H1 (cell line): ENCODE results near the gene DTNB. TPM values are rescaled to one million over a fixed set of nuclear protein-coding genes. Genes with fewer than 3 reads are reported as not detected.

Experiments used
- CTCF ChIA-PET: fragments of 300-600 bp; sonication (Branson Sonifier 250); formaldehyde crosslinking; loops from one replicate; lab custom pipeline; 2021; ENCODE audit not compliant: partially characterized antibody; lab: Charles Lee
- POLR2A ChIA-PET: fragments of 300-600 bp; sonication (Branson Sonifier 250); formaldehyde crosslinking; loops from one replicate; lab custom pipeline; 2021; ENCODE audit warnings: inconsistent platforms; ENCODE audit not compliant: partially characterized antibody; lab: Charles Lee
- DNase-seq, 2 experiments: peaks; one replicate each; pipeline versions ENCODE4 v3.0.0 to v3.0.0-alpha.2; 2010 to 2022; ENCODE audit warnings: low spot score in 2 of 2, low read depth in 1 of 2, mixed read lengths in 1 of 2
- FAIRE-seq: peaks from 2 replicates; lab custom pipeline; 2011; peaks lifted over from hg19 to GRCh38; lab: Jason Lieb, UNC
- H2AFZ ChIP-seq: 2 replicates; pipeline ENCODE4 v1.8.1; 2012; ENCODE audit warnings: low read length, inconsistent platforms
- H2AK5ac ChIP-seq: 2 replicates; pipeline ENCODE4 v1.6.1; 2013; ENCODE audit warnings: low read depth, low read length
- H2BK120ac ChIP-seq: replicated peaks from 2 replicates; pipeline ENCODE3; 2013; ENCODE audit warnings: low read depth, low read length, inconsistent platforms
- H2BK12ac ChIP-seq: 2 replicates; pipeline ENCODE4 v1.6.1; 2013; ENCODE audit warnings: low read depth, low read length
- H2BK15ac ChIP-seq: 2 replicates; pipeline ENCODE4 v1.6.1; 2013; ENCODE audit warnings: low read length
- H2BK20ac ChIP-seq: 2 replicates; pipeline ENCODE4 v1.6.1; 2013; ENCODE audit warnings: low read length
- H2BK5ac ChIP-seq: 2 replicates; pipeline ENCODE4 v1.6.1; 2013; ENCODE audit warnings: low read depth, low read length
- H3K14ac ChIP-seq: 2 replicates; pipeline ENCODE4 v1.6.1; 2013; ENCODE audit warnings: inconsistent platforms; ENCODE audit not compliant: insufficient read length
- H3K18ac ChIP-seq: 2 replicates; pipeline ENCODE4 v1.6.1; 2013; ENCODE audit warnings: low read length; ENCODE audit errors: extremely low read depth
- H3K23ac ChIP-seq: 2 replicates; pipeline ENCODE4 v1.6.1; 2013; ENCODE audit warnings: inconsistent platforms; ENCODE audit not compliant: insufficient read length
- H3K23me2 ChIP-seq: 2 replicates; pipeline ENCODE4 v1.6.1; 2013; ENCODE audit warnings: low read depth, low read length
- H3K27ac ChIP-seq: 2 replicates; pipeline ENCODE4 v1.6.1; 2011; ENCODE audit warnings: low read depth, low read length, inconsistent platforms
- H3K27me3 ChIP-seq, 4 experiments: replicated peaks in 1 of 4; 1 replicate in 1 of 4; 2 replicates in 3 of 4; pipeline versions ENCODE4 v1.6.1 to v1.8.1; 2011 to 2013; ENCODE audit warnings: low read length in 3 of 4, mild to moderate bottlenecking in 3 of 4, inconsistent platforms in 2 of 4, mixed read lengths in 2 of 4, moderate library complexity in 1 of 4; ENCODE audit not compliant: control insufficient read depth in 3 of 4, insufficient read depth in 3 of 4; ENCODE audit errors: extremely low read depth in 1 of 4
- H3K36me3 ChIP-seq, 4 experiments: 2 replicates each; pipeline versions ENCODE4 v1.6.1 to v1.8.1; 2011 to 2013; ENCODE audit warnings: mild to moderate bottlenecking in 4 of 4, low read length in 3 of 4, moderate library complexity in 2 of 4, control low read depth in 1 of 4, inconsistent platforms in 1 of 4; ENCODE audit not compliant: insufficient read depth in 4 of 4, control insufficient read depth in 2 of 4
- H3K4ac ChIP-seq: replicated peaks from 2 replicates; pipeline ENCODE3; 2013; ENCODE audit warnings: low read length, low read depth, mixed read lengths, inconsistent platforms; ENCODE audit not compliant: insufficient read length
- H3K4me1 ChIP-seq, 4 experiments: replicated peaks in 1 of 4; 1 replicate in 1 of 4; 2 replicates in 3 of 4; pipeline versions ENCODE4 v1.6.1 to v1.8.1; 2011 to 2013; ENCODE audit warnings: low read length in 3 of 4, inconsistent platforms in 2 of 4, mixed read lengths in 1 of 4; ENCODE audit not compliant: insufficient read depth in 4 of 4, control insufficient read depth in 3 of 4
- H3K4me2 ChIP-seq, 2 experiments: 2 replicates each; pipeline versions ENCODE4 v1.6.1 to v1.8.1; 2011 to 2013; ENCODE audit warnings: low read depth in 2 of 2, low read length in 2 of 2, control low read depth in 1 of 2, inconsistent platforms in 1 of 2, mild to moderate bottlenecking in 1 of 2; ENCODE audit not compliant: insufficient read depth in 1 of 2
- H3K4me3 ChIP-seq, 4 experiments: fragments of 200-600, 300-600 bp in 1 of 4; sonication (generic), shearing (Covaris generic), sonication (Bioruptor Twin) in 1 of 4; 2 replicates each; pipeline versions ENCODE4 v1.5.1 to v1.8.1; 2011 to 2016; ENCODE audit warnings: low read length in 4 of 4, low read depth in 3 of 4, control low read depth in 2 of 4, inconsistent platforms in 2 of 4, mild to moderate bottlenecking in 2 of 4, mixed read lengths in 1 of 4, moderate library complexity in 1 of 4; ENCODE audit not compliant: insufficient read depth in 2 of 4; ENCODE audit errors: extremely low read depth in 1 of 4
- H3K56ac ChIP-seq: replicated peaks from 2 replicates; pipeline ENCODE3; 2013; ENCODE audit warnings: low read depth, mild to moderate bottlenecking, mixed read lengths, low read length, inconsistent platforms; ENCODE audit not compliant: insufficient read length
- H3K79me1 ChIP-seq: 2 replicates; pipeline ENCODE4 v1.6.1; 2013; ENCODE audit warnings: low read depth, low read length, control low read depth
- H3K79me2 ChIP-seq, 2 experiments: 2 replicates each; pipeline versions ENCODE4 v1.6.1 to v1.8.1; 2012 to 2013; ENCODE audit warnings: low read length in 2 of 2, mild to moderate bottlenecking in 2 of 2, inconsistent platforms in 1 of 2; ENCODE audit not compliant: insufficient read depth in 2 of 2, control insufficient read depth in 1 of 2
- H3K9ac ChIP-seq, 4 experiments: replicated peaks in 1 of 4; 1 replicate in 1 of 4; 2 replicates in 3 of 4; pipeline versions ENCODE4 v1.6.1 to v1.8.1; 2011 to 2013; ENCODE audit warnings: low read depth in 3 of 4, low read length in 3 of 4, control low read depth in 2 of 4, mild to moderate bottlenecking in 2 of 4, moderate library complexity in 2 of 4, inconsistent platforms in 1 of 4; ENCODE audit errors: extremely low read depth in 1 of 4
- H3K9me3 ChIP-seq, 2 experiments: 2 replicates each; pipeline versions ENCODE4 v1.6.1 to v1.8.1; 2012 to 2013; ENCODE audit warnings: mild to moderate bottlenecking in 2 of 2, moderate library complexity in 2 of 2, control low read depth in 1 of 2, inconsistent platforms in 1 of 2, low read depth in 1 of 2, low read length in 1 of 2, mixed read lengths in 1 of 2; ENCODE audit not compliant: insufficient read depth in 2 of 2
- H4K20me1 ChIP-seq, 2 experiments: replicated peaks in 1 of 2; 2 replicates each; pipeline versions ENCODE3 to v1.8.1; 2011 to 2013; ENCODE audit warnings: inconsistent platforms in 2 of 2, low read length in 2 of 2, mild to moderate bottlenecking in 1 of 2; ENCODE audit not compliant: insufficient read depth in 2 of 2, control insufficient read depth in 1 of 2
- H4K5ac ChIP-seq: 2 replicates; pipeline ENCODE4 v1.6.1; 2013; ENCODE audit warnings: low read length, low read depth, mixed read lengths, inconsistent platforms; ENCODE audit not compliant: insufficient read length
- H4K8ac ChIP-seq: 2 replicates; pipeline ENCODE4 v1.8.0; 2013; ENCODE audit warnings: mild to moderate bottlenecking, moderate library complexity, low read length, inconsistent platforms; ENCODE audit not compliant: insufficient read depth; ENCODE audit errors: extremely low read depth
- H4K91ac ChIP-seq: replicated peaks from 2 replicates; pipeline ENCODE3; 2013; ENCODE audit warnings: low read length, mixed read lengths, inconsistent platforms; ENCODE audit not compliant: insufficient read length
- CTBP2 ChIP-seq: IDR thresholded peaks from 2 replicates; pipeline ENCODE4 v1.7.0; 2011; ENCODE audit warnings: borderline replicate concordance, mild to moderate bottlenecking, moderate library complexity, mixed read lengths, low read length; ENCODE audit not compliant: insufficient read depth, insufficient read length
- EGR1 ChIP-seq: IDR thresholded peaks from 2 replicates; pipeline ENCODE4 v1.6.1; 2011; ENCODE audit warnings: low read depth, low read length, borderline replicate concordance
- JUND ChIP-seq: IDR thresholded peaks from 2 replicates; pipeline ENCODE4 v1.6.1; 2011; ENCODE audit warnings: mild to moderate bottlenecking, improper control_type of control experiment, low read length
- KDM4A ChIP-seq: IDR thresholded peaks from one replicate; pipeline ENCODE4 v1.7.1; 2012; ENCODE audit warnings: low read depth, mild to moderate bottlenecking, moderate library complexity, low read length, inconsistent platforms; ENCODE audit not compliant: severe bottlenecking
- NRF1 ChIP-seq: IDR thresholded peaks from 2 replicates; pipeline ENCODE4 v1.6.1; 2011; ENCODE audit warnings: mild to moderate bottlenecking, low read depth, low read length, improper control_type of control experiment
- RXRA ChIP-seq: IDR thresholded peaks from 2 replicates; pipeline ENCODE4 v1.6.1; 2011; ENCODE audit warnings: low read depth, mild to moderate bottlenecking, low read length, moderate library complexity; ENCODE audit not compliant: insufficient read depth
- SIRT6 ChIP-seq: IDR thresholded peaks from one replicate; pipeline ENCODE4 v1.7.1; 2012; ENCODE audit warnings: low read length, inconsistent platforms
- SP1 ChIP-seq: IDR thresholded peaks from 2 replicates; pipeline ENCODE4 v1.6.1; 2011; ENCODE audit warnings: low read depth, low read length
- YY1 ChIP-seq: IDR thresholded peaks from 2 replicates; pipeline ENCODE4 v1.6.1; 2011; ENCODE audit warnings: low read depth, mild to moderate bottlenecking, low read length
- WGBS, 2 experiments: shearing (Covaris generic) in 1 of 2; methylation state at CpG; one replicate each; pipeline versions ENCODE4 v1.1.6 to v1.1.7; 2013 to 2015; ENCODE audit warnings: low lambda C conversion rate in 2 of 2, mixed read lengths in 2 of 2, inconsistent platforms in 1 of 2, low coverage in 1 of 2, missing lambda C conversion rate in 1 of 2; ENCODE audit not compliant: insufficient replicate concordance in 2 of 2, insufficient coverage in 1 of 2, insufficient read length in 1 of 2; ENCODE audit errors: extremely low coverage in 1 of 2, missing lambda C conversion rate in 1 of 2; 5-methylcytosine and 5-hydroxymethylcytosine counted together
- polyA plus RNA-seq, 7 experiments: library from polyadenylated mRNA; depleted of rRNA in 3 of 7; stranded (reverse) in 5 of 7; unstranded in 2 of 7; fragments of >200 nt in 5 of 7; fragments of 200-250 nt in 2 of 7; gene quantifications; 1 replicate in 5 of 7; 2 replicates in 1 of 7; 4 replicates in 1 of 7; pipeline versions ENCODE4 v1.2.1 to v1.2.3, GENCODE V29; 2011 to 2013; ENCODE audit warnings: missing spikeins in 2 of 7, mixed read lengths in 2 of 7
- total RNA-seq: library from RNA; stranded (reverse); fragmentation: NEBNext Ultra II Directional; extraction: Animal tissue kit (Norgen Biotek cat#: 25700); gene quantifications from 2 replicates; pipeline ENCODE4 v1.2.1, GENCODE V29; 2021
- TF ChIP-seq, protein P1 (sequence below): IDR thresholded peaks from 2 replicates; pipeline ENCODE4 v1.6.1; 2011; ENCODE audit warnings: low read length, improper control_type of control experiment
- TF ChIP-seq, protein P2 (sequence below): IDR thresholded peaks from 2 replicates; pipeline ENCODE4 v1.6.1; 2012; ENCODE audit warnings: low read length, inconsistent platforms

DTNB gene
- total and polyA plus RNA-seq, 2 of the 8 experiments (the other 6 are each of a cell fraction or from before 2014, with no cell fraction given): 39.6 to 49.5 TPM

DNA sequence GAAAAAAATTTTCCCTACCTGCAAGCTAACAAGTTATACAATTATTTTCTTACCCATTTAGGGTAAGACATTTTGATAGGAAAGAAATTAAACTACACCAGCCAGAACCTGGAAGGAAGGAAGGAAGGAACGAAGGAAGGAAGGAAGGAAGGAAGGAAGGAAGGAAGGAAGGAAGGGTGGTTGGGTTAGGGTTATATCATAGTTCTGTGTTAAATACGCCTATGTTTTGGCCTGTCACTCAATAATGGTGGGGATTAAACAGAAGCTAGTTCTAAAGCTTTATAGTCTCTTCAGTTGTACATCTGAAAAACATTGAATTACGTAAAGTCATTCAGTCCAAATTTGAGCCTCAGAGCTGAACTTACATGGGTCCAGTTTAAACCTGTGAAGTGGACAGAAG, 256.7 kb downstream of the DTNB start:
- H3K14ac ChIP-seq: no peak overlapping the region
- H3K4me3 ChIP-seq: no peak overlapping the region
- H2AFZ ChIP-seq: no peak overlapping the region
- H2BK20ac ChIP-seq: no peak overlapping the region
- ChIA-PET CTCF (interaction anchor here (1.4 kb wide), 1 partner anchor 30 kb away, joined by 4 read pairs; no protein-coding TSS in a partner anchor), POLR2A (interaction anchor here (0.7 to 1.1 kb wide), 2 partner anchors 52 to 120 kb away, joined by 3 to 4 read pairs; no protein-coding TSS in a partner anchor)
- H3K79me1 ChIP-seq: no peaks in the 10 kb centered on the region; the same call in 1 of the 2 replicates
- no peak overlapping the region for H2BK15ac ChIP-seq
- H3K4me1 ChIP-seq: peaks cover 0 to 6% (median 0%) of the 10 kb centered on the region in 4 experiments; a peak in 2 of 7 replicates
- H3K79me2 ChIP-seq: no peaks in the 10 kb centered on the region
- no peak overlapping the region for H2BK120ac ChIP-seq
- H3K4ac ChIP-seq: no peak overlapping the region
- H4K91ac ChIP-seq: no peak overlapping the region
- H2AK5ac ChIP-seq: no peak overlapping the region
- WGBS, 2 experiments: 88% methylated on average over 3 of the region's 3 CpGs; no CpG with 5 or more reads in 1 of the 2 experiments
- no peaks in the 10 kb centered on the region for H3K9me3 ChIP-seq
- H3K18ac ChIP-seq: no peak overlapping the region
- H3K36me3 ChIP-seq: peaks cover 0 to 6% (median 0%) of the 10 kb centered on the region in 4 experiments; a peak in 2 of 8 replicates
- H4K8ac ChIP-seq: no peak overlapping the region
- FAIRE-seq (no peak), DNase-seq (no peak)
- no peaks in the 10 kb centered on the region for H3K27me3 ChIP-seq
- H3K23ac ChIP-seq: no peak overlapping the region
- no peak overlapping the region for H2BK5ac ChIP-seq
- no peaks in the 10 kb centered on the region for H3K23me2 ChIP-seq
- H3K4me2 ChIP-seq: no peak overlapping the region
- no peak overlapping the region for H3K27ac ChIP-seq
- no peaks in the 10 kb centered on the region for H4K20me1 ChIP-seq
- no peak overlapping the region for H3K56ac ChIP-seq
- no peak overlapping the region for H2BK12ac ChIP-seq
- H4K5ac ChIP-seq: no peak overlapping the region
- no peak overlapping the region for H3K9ac ChIP-seq
- TF ChIP-seq NRF1 (no peak), CTBP2 (no peak), KDM4A (no peak), SIRT6 (no peak), EGR1 (no peak), SP1 (no peak), JUND (no peak), RXRA (no peak), YY1 (no peak)
- TF ChIP-seq, protein P1, sequence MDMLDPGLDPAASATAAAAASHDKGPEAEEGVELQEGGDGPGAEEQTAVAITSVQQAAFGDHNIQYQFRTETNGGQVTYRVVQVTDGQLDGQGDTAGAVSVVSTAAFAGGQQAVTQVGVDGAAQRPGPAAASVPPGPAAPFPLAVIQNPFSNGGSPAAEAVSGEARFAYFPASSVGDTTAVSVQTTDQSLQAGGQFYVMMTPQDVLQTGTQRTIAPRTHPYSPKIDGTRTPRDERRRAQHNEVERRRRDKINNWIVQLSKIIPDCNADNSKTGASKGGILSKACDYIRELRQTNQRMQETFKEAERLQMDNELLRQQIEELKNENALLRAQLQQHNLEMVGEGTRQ: no peak
- TF ChIP-seq, protein P2, sequence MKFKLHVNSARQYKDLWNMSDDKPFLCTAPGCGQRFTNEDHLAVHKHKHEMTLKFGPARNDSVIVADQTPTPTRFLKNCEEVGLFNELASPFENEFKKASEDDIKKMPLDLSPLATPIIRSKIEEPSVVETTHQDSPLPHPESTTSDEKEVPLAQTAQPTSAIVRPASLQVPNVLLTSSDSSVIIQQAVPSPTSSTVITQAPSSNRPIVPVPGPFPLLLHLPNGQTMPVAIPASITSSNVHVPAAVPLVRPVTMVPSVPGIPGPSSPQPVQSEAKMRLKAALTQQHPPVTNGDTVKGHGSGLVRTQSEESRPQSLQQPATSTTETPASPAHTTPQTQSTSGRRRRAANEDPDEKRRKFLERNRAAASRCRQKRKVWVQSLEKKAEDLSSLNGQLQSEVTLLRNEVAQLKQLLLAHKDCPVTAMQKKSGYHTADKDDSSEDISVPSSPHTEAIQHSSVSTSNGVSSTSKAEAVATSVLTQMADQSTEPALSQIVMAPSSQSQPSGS: no peak
